NCI-H187 (cell line): ENCODE data around the gene BCAP29.

Experiments used
- DNase-seq, 2 experiments: peaks; one replicate each; lab custom pipeline; 2025; lab: John Stamatoyannopoulos, UW

The BCAP29 gene

GRCh38 chr7:107666790-107667189, 86.7 kb downstream of the BCAP29 start:
- no peak for DNase-seq

GRCh38 chr7:107667341-107667740, 87.3 kb downstream of the BCAP29 start:
- DNase-seq = no peak

DNA sequence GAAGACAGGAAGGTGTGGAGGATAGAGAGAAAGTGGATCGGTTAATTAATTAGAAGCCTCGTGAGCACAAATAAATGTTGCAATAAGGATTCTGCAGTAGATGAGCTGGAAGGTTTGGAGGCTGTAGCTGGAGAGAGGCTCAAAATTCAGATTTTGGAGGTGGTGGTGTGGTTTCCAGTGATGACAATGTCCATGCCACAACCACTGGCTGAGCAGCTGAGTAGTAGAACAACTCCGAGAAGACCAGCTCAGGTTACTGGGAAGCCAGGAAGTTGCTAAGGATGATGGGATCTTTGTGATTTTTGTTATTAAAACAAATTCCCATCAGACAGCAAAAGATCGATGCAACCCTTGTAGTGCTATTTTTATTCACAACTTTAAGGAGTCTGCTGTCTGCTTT, 88.2 kb downstream of the BCAP29 start:
- DNase-seq = no peak
